Activated naive CD8-positive, alpha-beta T cell treated with anti-CD3 and anti-CD28 coated beads for 36 hours (primary cell): ENCODE measurements around the gene ZNHIT2. TPM values are rescaled to one million over a fixed set of nuclear protein-coding genes. Genes with fewer than 3 reads are reported as not detected.
A peak's percentile ranks its signal among the peaks of the same experiment; 100 is the strongest.

Experiments
- DNase-seq: peaks from one replicate; pipeline ENCODE4 v3.0.0; 2021
- H3K27ac Mint-ChIP-seq: one replicate; pipeline ENCODE4 v1.8.0; 2022; ENCODE audit warnings: mild to moderate bottlenecking, moderate library complexity, mixed read lengths
- H3K27me3 Mint-ChIP-seq: one replicate; pipeline ENCODE4 v1.8.0; 2022; ENCODE audit warnings: mild to moderate bottlenecking, mixed read lengths
- H3K36me3 Mint-ChIP-seq: one replicate; pipeline ENCODE4 v1.8.0; 2021; ENCODE audit warnings: mild to moderate bottlenecking, mixed read lengths
- H3K4me1 Mint-ChIP-seq: one replicate; pipeline ENCODE4 v1.8.0; 2021; ENCODE audit warnings: mixed read lengths
- H3K4me3 Mint-ChIP-seq: one replicate; pipeline ENCODE4 v1.8.0; 2022; ENCODE audit warnings: mild to moderate bottlenecking, moderate library complexity, mixed read lengths
- H3K9me3 Mint-ChIP-seq: one replicate; pipeline ENCODE4 v1.8.0; 2022; ENCODE audit warnings: mixed read lengths
- total RNA-seq, 2 experiments: library from RNA; stranded (reverse); gene quantifications; one replicate each; pipeline ENCODE4 v1.2.3, GENCODE V29; 2021

The ZNHIT2 gene
- total RNA-seq, 2 experiments from 2014 or later, result 14.9 to 15.1 TPM

GRCh38 chr11:65108469-65109123, 8.9 kb downstream of the ZNHIT2 start:
- Mint-ChIP-seq H3K4me1 (peaks cover 32% of the 10 kb centered on the region), H3K27me3 (no peaks in the 10 kb centered on the region), H3K4me3 (no peak overlapping the region), H3K27ac (no peak overlapping the region), H3K9me3 (no peaks in the 10 kb centered on the region), H3K36me3 (no peaks in the 10 kb centered on the region)
- no peak for DNase-seq

- DNase-seq, result no peak
- Mint-ChIP-seq H3K9me3 (no peaks in the 10 kb centered on the region), H3K27me3 (no peaks in the 10 kb centered on the region), H3K4me1 (peaks cover 27% of the 10 kb centered on the region), H3K36me3 (no peaks in the 10 kb centered on the region), H3K4me3 (no peak overlapping the region), H3K27ac (no peak overlapping the region)
These were observed 9.6 kb downstream of the ZNHIT2 start for GRCh38 chr11:65107751-65108468.

GRCh38 chr11:65107078-65107477, 10.4 kb downstream of the ZNHIT2 start:
- Mint-ChIP-seq H3K27me3 (no peaks in the 10 kb centered on the region), H3K9me3 (no peaks in the 10 kb centered on the region), H3K4me1 (peaks cover 25% of the 10 kb centered on the region), H3K4me3 (no peak overlapping the region), H3K36me3 (peaks cover 1% of the 10 kb centered on the region), H3K27ac (no peak overlapping the region)
- DNase-seq, result no peak

GRCh38 chr11:65104628-65105027, 12.9 kb downstream of the ZNHIT2 start:
- no peaks in the 10 kb centered on the region for H3K9me3 Mint-ChIP-seq
- H3K4me1 Mint-ChIP-seq, result peaks cover 8% of the 10 kb centered on the region
- H3K27me3 Mint-ChIP-seq, result no peaks in the 10 kb centered on the region
- H3K4me3 Mint-ChIP-seq, result no peak overlapping the region
- H3K36me3 Mint-ChIP-seq, result peaks cover 1% of the 10 kb centered on the region
- DNase-seq, result no peak
- H3K27ac Mint-ChIP-seq, result peak overlapping the region; percentile 36

- no peak for DNase-seq
- no peak overlapping the region for H3K4me3 Mint-ChIP-seq
- H3K4me1 Mint-ChIP-seq, result peaks cover 9% of the 10 kb centered on the region
- H3K36me3 Mint-ChIP-seq, result peaks cover 1% of the 10 kb centered on the region
- no peaks in the 10 kb centered on the region for H3K27me3 Mint-ChIP-seq
- no peaks in the 10 kb centered on the region for H3K9me3 Mint-ChIP-seq
- H3K27ac Mint-ChIP-seq, result no peak overlapping the region
These were observed 14.0 kb downstream of the ZNHIT2 start for GRCh38 chr11:65103476-65103875.

GRCh38 chr11:65102142-65103095, 15.1 kb downstream of the ZNHIT2 start:
- H3K9me3 Mint-ChIP-seq, result no peaks in the 10 kb centered on the region
- H3K27ac Mint-ChIP-seq, result peak overlapping the region; percentile 19
- no peaks in the 10 kb centered on the region for H3K27me3 Mint-ChIP-seq
- DNase-seq, result no peak
- H3K4me3 Mint-ChIP-seq, result no peak overlapping the region
- peaks cover 3% of the 10 kb centered on the region for H3K36me3 Mint-ChIP-seq
- peaks cover 13% of the 10 kb centered on the region for H3K4me1 Mint-ChIP-seq

- no peaks in the 10 kb centered on the region for H3K27me3 Mint-ChIP-seq
- peaks cover 11% of the 10 kb centered on the region for H3K4me1 Mint-ChIP-seq
- no peaks in the 10 kb centered on the region for H3K9me3 Mint-ChIP-seq
- H3K4me3 Mint-ChIP-seq, result no peak overlapping the region
- H3K36me3 Mint-ChIP-seq, result peaks cover 3% of the 10 kb centered on the region
- no peak overlapping the region for H3K27ac Mint-ChIP-seq
- no peak for DNase-seq
These were observed 16.7 kb downstream of the ZNHIT2 start for GRCh38 chr11:65100674-65101350.

GRCh38 chr11:65096926-65097325, 20.6 kb downstream of the ZNHIT2 start:
- Mint-ChIP-seq H3K9me3 (no peaks in the 10 kb centered on the region), H3K36me3 (peaks cover 2% of the 10 kb centered on the region), H3K4me3 (peak overlapping the region; percentile 93), H3K4me1 (peaks cover 10% of the 10 kb centered on the region), H3K27ac (peak overlapping the region; percentile 95), H3K27me3 (no peaks in the 10 kb centered on the region)
- no peak for DNase-seq

- peak; percentile 86 for DNase-seq
- Mint-ChIP-seq H3K27ac (peak within 1 kb of the TSS; percentile 95), H3K4me1 (peaks cover 10% of the 10 kb centered on the region), H3K9me3 (no peaks in the 10 kb centered on the region), H3K4me3 (peak within 1 kb of the TSS; percentile 93), H3K27me3 (no peaks in the 10 kb centered on the region), H3K36me3 (peaks cover 2% of the 10 kb centered on the region)
These were observed 21.3 kb downstream of the ZNHIT2 start, which contains the start of gene VPS51 for GRCh38 chr11:65095974-65096806. Gene VPS51 (plus strand): TSS chr11:65096214. CDS start chr11:65096251, 37 bp downstream.

- peak overlapping the region; percentile 95 for H3K27ac Mint-ChIP-seq
- H3K4me3 Mint-ChIP-seq, result peak overlapping the region; percentile 93
- no peak for DNase-seq
- no peaks in the 10 kb centered on the region for H3K27me3 Mint-ChIP-seq
- peaks cover 10% of the 10 kb centered on the region for H3K4me1 Mint-ChIP-seq
- no peaks in the 10 kb centered on the region for H3K9me3 Mint-ChIP-seq
- H3K36me3 Mint-ChIP-seq, result peaks cover 2% of the 10 kb centered on the region
These were observed 22.1 kb downstream of the ZNHIT2 start for GRCh38 chr11:65095427-65095826.

GRCh38 chr11:65090628-65091027, 26.9 kb downstream of the ZNHIT2 start:
- Mint-ChIP-seq H3K4me3 (no peak overlapping the region), H3K36me3 (peaks cover 6% of the 10 kb centered on the region)

GRCh38 chr11:65089621-65090020, 27.9 kb downstream of the ZNHIT2 start:
- Mint-ChIP-seq H3K36me3 (peaks cover 6% of the 10 kb centered on the region), H3K9me3 (no peaks in the 10 kb centered on the region), H3K27me3 (no peaks in the 10 kb centered on the region), H3K4me1 (peaks cover 7% of the 10 kb centered on the region), H3K4me3 (no peak overlapping the region), H3K27ac (no peak overlapping the region)
- DNase-seq, result no peak

More at GRCh38 chr11:65090628-65091027, 26.9 kb downstream of the ZNHIT2 start:
- Mint-ChIP-seq H3K9me3 (no peaks in the 10 kb centered on the region), H3K27me3 (no peaks in the 10 kb centered on the region), H3K27ac (no peak overlapping the region), H3K4me1 (peaks cover 3% of the 10 kb centered on the region)
- no peak for DNase-seq

GRCh38 chr11:65087827-65088226, 29.7 kb downstream of the ZNHIT2 start:
- Mint-ChIP-seq H3K27me3 (peaks cover 4% of the 10 kb centered on the region), H3K36me3 (peaks cover 17% of the 10 kb centered on the region), H3K4me1 (peaks cover 15% of the 10 kb centered on the region), H3K27ac (no peak overlapping the region), H3K9me3 (no peaks in the 10 kb centered on the region), H3K4me3 (no peak overlapping the region)
- DNase-seq, result no peak

GRCh38 chr11:65087216-65087615, 30.3 kb downstream of the ZNHIT2 start:
- H3K4me3 Mint-ChIP-seq, result no peak overlapping the region
- peaks cover 19% of the 10 kb centered on the region for H3K4me1 Mint-ChIP-seq
- H3K9me3 Mint-ChIP-seq, result no peaks in the 10 kb centered on the region
- peaks cover 23% of the 10 kb centered on the region for H3K36me3 Mint-ChIP-seq
- DNase-seq, result no peak
- peaks cover 4% of the 10 kb centered on the region for H3K27me3 Mint-ChIP-seq
- H3K27ac Mint-ChIP-seq, result no peak overlapping the region
